Measurements from ENCODE around the gene SPG7.

The SPG7 gene

DNA sequence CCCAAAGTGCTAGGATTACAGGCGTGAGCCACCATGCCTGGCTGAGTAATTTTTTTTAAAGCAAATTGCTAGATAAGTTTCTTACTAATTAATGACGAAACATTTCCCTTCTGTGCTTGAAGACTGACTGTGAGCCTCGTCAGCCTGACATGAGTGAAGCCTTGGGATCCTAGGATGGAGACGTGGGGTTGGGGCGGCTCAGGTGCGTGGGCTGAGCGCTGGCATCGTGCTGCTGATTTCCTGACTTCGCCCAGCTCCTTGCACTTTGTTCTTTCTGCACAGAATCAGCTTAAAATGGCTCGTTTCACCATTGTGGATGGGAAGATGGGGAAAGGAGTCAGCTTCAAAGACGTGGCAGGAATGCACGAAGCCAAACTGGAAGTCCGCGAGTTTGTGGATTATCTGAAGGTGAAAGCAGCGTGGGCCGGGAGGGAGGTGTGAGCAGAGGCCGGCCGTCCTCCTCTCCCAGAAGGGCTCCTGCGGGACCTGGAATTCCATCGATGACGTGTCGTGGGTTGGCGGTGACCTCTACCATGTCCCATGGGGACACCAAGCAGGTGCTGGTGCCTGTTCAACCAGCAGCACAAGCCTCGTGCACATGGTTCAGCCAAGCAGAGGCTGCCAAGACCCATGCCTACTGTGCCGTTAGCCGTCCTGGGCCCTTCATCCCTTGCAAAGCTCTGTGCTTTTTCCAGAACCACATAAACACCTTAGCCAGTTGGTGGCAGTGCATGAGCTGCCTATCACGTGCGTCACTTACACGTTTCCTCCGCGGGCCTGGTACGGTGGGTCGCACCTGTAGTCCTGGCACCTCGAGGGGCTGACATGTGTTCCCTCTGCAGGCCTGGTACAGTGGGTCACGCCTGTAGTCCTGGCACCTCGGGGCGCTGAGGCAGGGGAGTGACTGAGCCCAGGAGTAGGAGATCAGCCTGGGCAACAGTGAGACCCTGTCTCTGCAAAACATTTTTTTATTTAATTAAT is 22.5 kb downstream of the SPG7 start:
- Histone ChIP-seq H3K9me3 (ENCODE audit: control insufficient read depth, low read length) (no peaks in the 10 kb centered on the region), H3K4me1 (ENCODE audit: control insufficient read depth, insufficient read depth, low read length) (peaks cover 4% of the 10 kb centered on the region), H3K36me3 (ENCODE audit: control insufficient read depth, insufficient read depth, low read length) (peaks cover 33% of the 10 kb centered on the region), H3K9ac (ENCODE audit: low read length) (no peak overlapping the region), H3K27me3 (ENCODE audit: control insufficient read depth, insufficient read depth, low read length) (no peaks in the 10 kb centered on the region), H3K4me3 (ENCODE audit: low read length) (no peak overlapping the region)

GRCh38 chr16:89531821-89532526 is 23.8 kb downstream of the SPG7 start:
- Histone ChIP-seq H3K4me1 (ENCODE audit: control insufficient read depth, insufficient read depth, low read length) (peaks cover 7% of the 10 kb centered on the region), H3K4me3 (ENCODE audit: low read length) (no peak overlapping the region), H3K9me3 (ENCODE audit: control insufficient read depth, low read length) (no peaks in the 10 kb centered on the region), H3K9ac (ENCODE audit: low read length) (no peak overlapping the region), H3K36me3 (ENCODE audit: control insufficient read depth, insufficient read depth, low read length) (peaks cover 33% of the 10 kb centered on the region), H3K27me3 (ENCODE audit: control insufficient read depth, insufficient read depth, low read length) (no peaks in the 10 kb centered on the region)

DNA sequence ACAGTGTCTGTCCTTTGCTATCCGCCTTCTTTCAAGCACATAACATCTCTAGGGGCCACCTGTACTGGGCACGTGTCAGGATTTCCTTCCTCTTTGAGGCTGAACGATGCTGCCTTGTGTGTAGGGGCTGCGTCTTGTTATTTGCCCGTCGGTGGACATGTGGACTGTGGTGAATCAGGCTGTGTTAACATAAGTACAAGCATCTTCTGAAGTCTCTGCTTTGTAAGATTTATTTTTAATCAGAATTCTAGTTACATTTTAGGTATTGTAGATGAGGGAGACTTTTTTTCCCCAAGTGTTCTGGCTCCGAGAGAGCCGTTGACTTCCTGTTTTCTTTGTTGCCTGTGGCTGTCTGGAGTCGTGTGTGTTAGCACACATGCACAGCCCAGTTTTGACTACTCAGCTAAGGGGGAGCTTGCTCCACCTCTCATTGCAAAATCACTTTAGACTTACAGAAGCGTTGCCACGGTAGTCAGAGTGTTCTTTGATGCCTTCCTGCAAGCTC is 26.1 kb downstream of the SPG7 start:
- peaks cover 7% of the 10 kb centered on the region for H3K4me1 ChIP-seq (ENCODE audit: control insufficient read depth, insufficient read depth, low read length)
- H3K36me3 ChIP-seq (ENCODE audit: control insufficient read depth, insufficient read depth, low read length): peaks cover 27% of the 10 kb centered on the region
- H3K4me3 ChIP-seq (ENCODE audit: low read length): no peak overlapping the region
- no peak overlapping the region for H3K9ac ChIP-seq (ENCODE audit: low read length)
- H3K27me3 ChIP-seq (ENCODE audit: control insufficient read depth, insufficient read depth, low read length): no peaks in the 10 kb centered on the region
- no peaks in the 10 kb centered on the region for H3K9me3 ChIP-seq (ENCODE audit: control insufficient read depth, low read length)

- Histone ChIP-seq H3K4me3 (ENCODE audit: low read length) (no peak overlapping the region), H3K4me1 (ENCODE audit: control insufficient read depth, insufficient read depth, low read length) (peaks cover 7% of the 10 kb centered on the region), H3K9ac (ENCODE audit: low read length) (no peak overlapping the region), H3K36me3 (ENCODE audit: control insufficient read depth, insufficient read depth, low read length) (peaks cover 24% of the 10 kb centered on the region), H3K9me3 (ENCODE audit: control insufficient read depth, low read length) (no peaks in the 10 kb centered on the region), H3K27me3 (ENCODE audit: control insufficient read depth, insufficient read depth, low read length) (no peaks in the 10 kb centered on the region)
These were observed 28.2 kb downstream of the SPG7 start for GRCh38 chr16:89536371-89536770.

GRCh38 chr16:89536886-89537548 is 28.8 kb downstream of the SPG7 start:
- no peaks in the 10 kb centered on the region for H3K9me3 ChIP-seq (ENCODE audit: control insufficient read depth, low read length)
- H3K4me3 ChIP-seq (ENCODE audit: low read length): no peak overlapping the region
- H3K4me1 ChIP-seq (ENCODE audit: control insufficient read depth, insufficient read depth, low read length): peaks cover 7% of the 10 kb centered on the region
- H3K9ac ChIP-seq (ENCODE audit: low read length): no peak overlapping the region
- H3K27me3 ChIP-seq (ENCODE audit: control insufficient read depth, insufficient read depth, low read length): no peaks in the 10 kb centered on the region
- peaks cover 24% of the 10 kb centered on the region for H3K36me3 ChIP-seq (ENCODE audit: control insufficient read depth, insufficient read depth, low read length)

GRCh38 chr16:89537549-89537925 is 29.3 kb downstream of the SPG7 start:
- Histone ChIP-seq H3K4me3 (ENCODE audit: low read length) (no peak overlapping the region), H3K36me3 (ENCODE audit: control insufficient read depth, insufficient read depth, low read length) (peaks cover 21% of the 10 kb centered on the region), H3K9me3 (ENCODE audit: control insufficient read depth, low read length) (no peaks in the 10 kb centered on the region), H3K4me1 (ENCODE audit: control insufficient read depth, insufficient read depth, low read length) (peaks cover 7% of the 10 kb centered on the region), H3K9ac (ENCODE audit: low read length) (no peak overlapping the region), H3K27me3 (ENCODE audit: control insufficient read depth, insufficient read depth, low read length) (no peaks in the 10 kb centered on the region)

GRCh38 chr16:89538286-89538685 is 30.1 kb downstream of the SPG7 start:
- Histone ChIP-seq H3K9ac (ENCODE audit: low read length) (no peak overlapping the region), H3K4me1 (ENCODE audit: control insufficient read depth, insufficient read depth, low read length) (peaks cover 7% of the 10 kb centered on the region), H3K27me3 (ENCODE audit: control insufficient read depth, insufficient read depth, low read length) (no peaks in the 10 kb centered on the region), H3K9me3 (ENCODE audit: control insufficient read depth, low read length) (no peaks in the 10 kb centered on the region), H3K36me3 (ENCODE audit: control insufficient read depth, insufficient read depth, low read length) (peaks cover 18% of the 10 kb centered on the region), H3K4me3 (ENCODE audit: low read length) (no peak overlapping the region)

DNA sequence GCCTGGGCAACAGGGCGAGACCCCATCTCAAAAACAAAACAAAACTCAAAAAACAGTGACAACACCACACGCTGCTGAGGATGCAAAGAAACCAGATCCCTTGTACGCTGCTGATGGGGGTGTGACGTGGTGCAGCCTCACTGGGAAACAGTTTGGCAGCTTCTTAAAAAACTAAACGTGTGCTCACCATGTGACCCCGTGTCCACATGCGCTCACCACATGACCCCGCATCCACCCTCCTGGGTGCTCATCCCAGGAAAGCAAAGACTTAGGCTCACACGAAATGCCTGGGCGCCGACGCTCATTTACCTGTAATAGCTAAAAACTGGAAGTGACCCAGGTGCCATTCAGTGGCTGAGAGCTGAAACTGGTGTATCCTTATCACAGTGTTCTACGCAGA is 32.4 kb downstream of the SPG7 start:
- H3K27me3 ChIP-seq (ENCODE audit: control insufficient read depth, insufficient read depth, low read length): no peaks in the 10 kb centered on the region
- H3K4me1 ChIP-seq (ENCODE audit: control insufficient read depth, insufficient read depth, low read length): peaks cover 17% of the 10 kb centered on the region
- no peak overlapping the region for H3K9ac ChIP-seq (ENCODE audit: low read length)
- no peak overlapping the region for H3K4me3 ChIP-seq (ENCODE audit: low read length)
- no peaks in the 10 kb centered on the region for H3K9me3 ChIP-seq (ENCODE audit: control insufficient read depth, low read length)
- peaks cover 7% of the 10 kb centered on the region for H3K36me3 ChIP-seq (ENCODE audit: control insufficient read depth, insufficient read depth, low read length)

- no peaks in the 10 kb centered on the region for H3K27me3 ChIP-seq (ENCODE audit: control insufficient read depth, insufficient read depth, low read length)
- H3K4me1 ChIP-seq (ENCODE audit: control insufficient read depth, insufficient read depth, low read length): peaks cover 23% of the 10 kb centered on the region
- no peaks in the 10 kb centered on the region for H3K9me3 ChIP-seq (ENCODE audit: control insufficient read depth, low read length)
- H3K36me3 ChIP-seq (ENCODE audit: control insufficient read depth, insufficient read depth, low read length): peaks cover 3% of the 10 kb centered on the region
- no peak overlapping the region for H3K9ac ChIP-seq (ENCODE audit: low read length)
- no peak overlapping the region for H3K4me3 ChIP-seq (ENCODE audit: low read length)
These were observed 33.6 kb downstream of the SPG7 start for GRCh38 chr16:89541792-89542191.

DNA sequence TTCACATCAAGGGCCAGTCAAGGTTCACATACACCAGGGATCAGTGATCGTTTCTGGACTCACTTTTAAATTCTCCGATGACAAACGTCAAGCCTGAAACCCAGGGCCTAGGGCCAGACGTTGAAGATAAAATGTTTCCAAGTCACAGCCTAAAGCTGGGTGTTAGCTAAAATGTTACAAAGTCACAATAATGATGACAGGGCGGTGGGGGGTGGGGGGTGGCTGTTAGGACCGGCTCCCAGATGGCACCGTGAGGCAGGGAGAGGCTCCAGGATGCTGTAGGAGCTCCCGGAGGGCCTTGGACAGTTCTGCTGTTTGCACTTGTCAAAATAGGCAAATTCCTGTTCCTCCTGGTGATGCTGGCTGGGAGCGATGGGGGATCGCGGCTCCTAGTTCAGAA is 35.9 kb downstream of the SPG7 start:
- Histone ChIP-seq H3K4me1 (ENCODE audit: control insufficient read depth, insufficient read depth, low read length) (peaks cover 23% of the 10 kb centered on the region), H3K36me3 (ENCODE audit: control insufficient read depth, insufficient read depth, low read length) (no peaks in the 10 kb centered on the region)

GRCh38 chr16:89544713-89545043 is 36.5 kb downstream of the SPG7 start:
- Histone ChIP-seq H3K27me3 (ENCODE audit: control insufficient read depth, insufficient read depth, low read length) (no peaks in the 10 kb centered on the region), H3K9ac (ENCODE audit: low read length) (no peak overlapping the region), H3K36me3 (ENCODE audit: control insufficient read depth, insufficient read depth, low read length) (no peaks in the 10 kb centered on the region), H3K9me3 (ENCODE audit: control insufficient read depth, low read length) (no peaks in the 10 kb centered on the region), H3K4me1 (ENCODE audit: control insufficient read depth, insufficient read depth, low read length) (peaks cover 23% of the 10 kb centered on the region), H3K4me3 (ENCODE audit: low read length) (no peak overlapping the region)

More for the DNA sequence above, 35.9 kb downstream of the SPG7 start:
- Histone ChIP-seq H3K9ac (ENCODE audit: low read length) (no peak overlapping the region), H3K4me3 (ENCODE audit: low read length) (no peak overlapping the region), H3K27me3 (ENCODE audit: control insufficient read depth, insufficient read depth, low read length) (no peaks in the 10 kb centered on the region), H3K9me3 (ENCODE audit: control insufficient read depth, low read length) (no peaks in the 10 kb centered on the region)

All from mucosa of stomach (tissue), 1 donor.